ENCODE data around the gene ENTPD1. TPM values are rescaled to one million over a fixed set of nuclear protein-coding genes. Genes with fewer than 3 reads are reported as not detected.

The ENTPD1 gene
- total and polyA plus RNA-seq, 10 of the 15 experiments (the other 5 are each of a cell fraction or from before 2014, with no cell fraction given), result 110 to 413 (median 161) TPM

- TF ChIP-seq, protein P1, sequence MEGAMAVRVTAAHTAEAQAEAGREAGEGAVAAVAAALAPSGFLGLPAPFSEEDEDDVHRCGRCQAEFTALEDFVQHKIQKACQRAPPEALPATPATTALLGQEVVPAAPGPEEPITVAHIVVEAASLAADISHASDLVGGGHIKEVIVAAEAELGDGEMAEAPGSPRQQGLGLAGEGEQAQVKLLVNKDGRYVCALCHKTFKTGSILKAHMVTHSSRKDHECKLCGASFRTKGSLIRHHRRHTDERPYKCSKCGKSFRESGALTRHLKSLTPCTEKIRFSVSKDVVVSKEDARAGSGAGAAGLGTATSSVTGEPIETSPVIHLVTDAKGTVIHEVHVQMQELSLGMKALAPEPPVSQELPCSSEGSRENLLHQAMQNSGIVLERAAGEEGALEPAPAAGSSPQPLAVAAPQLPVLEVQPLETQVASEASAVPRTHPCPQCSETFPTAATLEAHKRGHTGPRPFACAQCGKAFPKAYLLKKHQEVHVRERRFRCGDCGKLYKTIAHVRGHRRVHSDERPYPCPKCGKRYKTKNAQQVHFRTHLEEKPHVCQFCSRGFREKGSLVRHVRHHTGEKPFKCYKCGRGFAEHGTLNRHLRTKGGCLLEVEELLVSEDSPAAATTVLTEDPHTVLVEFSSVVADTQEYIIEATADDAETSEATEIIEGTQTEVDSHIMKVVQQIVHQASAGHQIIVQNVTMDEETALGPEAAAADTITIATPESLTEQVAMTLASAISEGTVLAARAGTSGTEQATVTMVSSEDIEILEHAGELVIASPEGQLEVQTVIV (IDR thresholded peaks at IDR 0.05; ENCODE audit: borderline replicate concordance, partially characterized antibody), result no peak
- TF ChIP-seq MXI1 (IDR thresholded peaks at IDR 0.05; ENCODE audit: low read depth, low read length) (no peak), TBL1XR1 (IDR thresholded peaks at IDR 0.05; ENCODE audit: low read depth, low read length) (no peak), EZH2 (IDR thresholded peaks at IDR 0.05; ENCODE audit: borderline replicate concordance, control insufficient read depth, low read depth, low read length) (no peak), ETV6 (conservative IDR thresholded peaks at IDR 0.05 in 1 of 2, IDR thresholded peaks at IDR 0.05 in 1 of 2; ENCODE audit: borderline replicate concordance in 1 of 2, low read depth in 1 of 2) (no peak), SP1 (IDR thresholded peaks at IDR 0.05; ENCODE audit: low read depth, low read length) (no peak), TCF7 (IDR thresholded peaks at IDR 0.05; ENCODE audit: borderline replicate concordance) (no peak), ASH2L (IDR thresholded peaks at IDR 0.05; ENCODE audit: borderline replicate concordance, low read depth) (no peak), POLR2AphosphoS5 (IDR thresholded peaks at IDR 0.05; ENCODE audit: low read length) (peak; percentile 68), SMAD5 (IDR thresholded peaks at IDR 0.05; ENCODE audit: low read depth) (no peak), RELA (IDR thresholded peaks at IDR 0.05; ENCODE audit: borderline replicate concordance, partially characterized antibody) (no peak)
- TF ChIP-seq, protein P2, sequence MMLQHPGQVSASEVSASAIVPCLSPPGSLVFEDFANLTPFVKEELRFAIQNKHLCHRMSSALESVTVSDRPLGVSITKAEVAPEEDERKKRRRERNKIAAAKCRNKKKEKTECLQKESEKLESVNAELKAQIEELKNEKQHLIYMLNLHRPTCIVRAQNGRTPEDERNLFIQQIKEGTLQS (IDR thresholded peaks at IDR 0.05; ENCODE audit: borderline replicate concordance, extremely low read depth, low read depth, low read length), result no peak
- TF ChIP-seq, protein P3, sequence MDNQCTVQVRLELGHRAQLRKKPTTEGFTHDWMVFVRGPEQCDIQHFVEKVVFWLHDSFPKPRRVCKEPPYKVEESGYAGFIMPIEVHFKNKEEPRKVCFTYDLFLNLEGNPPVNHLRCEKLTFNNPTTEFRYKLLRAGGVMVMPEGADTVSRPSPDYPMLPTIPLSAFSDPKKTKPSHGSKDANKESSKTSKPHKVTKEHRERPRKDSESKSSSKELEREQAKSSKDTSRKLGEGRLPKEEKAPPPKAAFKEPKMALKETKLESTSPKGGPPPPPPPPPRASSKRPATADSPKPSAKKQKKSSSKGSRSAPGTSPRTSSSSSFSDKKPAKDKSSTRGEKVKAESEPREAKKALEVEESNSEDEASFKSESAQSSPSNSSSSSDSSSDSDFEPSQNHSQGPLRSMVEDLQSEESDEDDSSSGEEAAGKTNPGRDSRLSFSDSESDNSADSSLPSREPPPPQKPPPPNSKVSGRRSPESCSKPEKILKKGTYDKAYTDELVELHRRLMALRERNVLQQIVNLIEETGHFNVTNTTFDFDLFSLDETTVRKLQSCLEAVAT (IDR thresholded peaks at IDR 0.05), result no peak
- TF ChIP-seq, protein P4, sequence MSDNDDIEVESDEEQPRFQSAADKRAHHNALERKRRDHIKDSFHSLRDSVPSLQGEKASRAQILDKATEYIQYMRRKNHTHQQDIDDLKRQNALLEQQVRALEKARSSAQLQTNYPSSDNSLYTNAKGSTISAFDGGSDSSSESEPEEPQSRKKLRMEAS (IDR thresholded peaks at IDR 0.05; ENCODE audit: low read depth, low read length), result no peak
- TF ChIP-seq, protein P5, sequence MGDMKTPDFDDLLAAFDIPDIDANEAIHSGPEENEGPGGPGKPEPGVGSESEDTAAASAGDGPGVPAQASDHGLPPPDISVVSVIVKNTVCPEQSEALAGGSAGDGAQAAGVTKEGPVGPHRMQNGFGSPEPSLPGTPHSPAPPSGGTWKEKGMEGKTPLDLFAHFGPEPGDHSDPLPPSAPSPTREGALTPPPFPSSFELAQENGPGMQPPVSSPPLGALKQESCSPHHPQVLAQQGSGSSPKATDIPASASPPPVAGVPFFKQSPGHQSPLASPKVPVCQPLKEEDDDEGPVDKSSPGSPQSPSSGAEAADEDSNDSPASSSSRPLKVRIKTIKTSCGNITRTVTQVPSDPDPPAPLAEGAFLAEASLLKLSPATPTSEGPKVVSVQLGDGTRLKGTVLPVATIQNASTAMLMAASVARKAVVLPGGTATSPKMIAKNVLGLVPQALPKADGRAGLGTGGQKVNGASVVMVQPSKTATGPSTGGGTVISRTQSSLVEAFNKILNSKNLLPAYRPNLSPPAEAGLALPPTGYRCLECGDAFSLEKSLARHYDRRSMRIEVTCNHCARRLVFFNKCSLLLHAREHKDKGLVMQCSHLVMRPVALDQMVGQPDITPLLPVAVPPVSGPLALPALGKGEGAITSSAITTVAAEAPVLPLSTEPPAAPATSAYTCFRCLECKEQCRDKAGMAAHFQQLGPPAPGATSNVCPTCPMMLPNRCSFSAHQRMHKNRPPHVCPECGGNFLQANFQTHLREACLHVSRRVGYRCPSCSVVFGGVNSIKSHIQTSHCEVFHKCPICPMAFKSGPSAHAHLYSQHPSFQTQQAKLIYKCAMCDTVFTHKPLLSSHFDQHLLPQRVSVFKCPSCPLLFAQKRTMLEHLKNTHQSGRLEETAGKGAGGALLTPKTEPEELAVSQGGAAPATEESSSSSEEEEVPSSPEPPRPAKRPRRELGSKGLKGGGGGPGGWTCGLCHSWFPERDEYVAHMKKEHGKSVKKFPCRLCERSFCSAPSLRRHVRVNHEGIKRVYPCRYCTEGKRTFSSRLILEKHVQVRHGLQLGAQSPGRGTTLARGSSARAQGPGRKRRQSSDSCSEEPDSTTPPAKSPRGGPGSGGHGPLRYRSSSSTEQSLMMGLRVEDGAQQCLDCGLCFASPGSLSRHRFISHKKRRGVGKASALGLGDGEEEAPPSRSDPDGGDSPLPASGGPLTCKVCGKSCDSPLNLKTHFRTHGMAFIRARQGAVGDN (IDR thresholded peaks at IDR 0.05), result peak; percentile 53; the same call in 1 of the 2 replicates
Observed at GRCh38 chr10:95836610-95837355, 80.8 kb downstream of the ENTPD1 start (continued).
